ENCODE results near the gene KRT1.
"Not testable (repeated sequence)": the region's sequence is repeated elsewhere in the genome, so short reads cannot be mapped to it uniquely, and the experiment has no call there.

Gene KRT1

DNA sequence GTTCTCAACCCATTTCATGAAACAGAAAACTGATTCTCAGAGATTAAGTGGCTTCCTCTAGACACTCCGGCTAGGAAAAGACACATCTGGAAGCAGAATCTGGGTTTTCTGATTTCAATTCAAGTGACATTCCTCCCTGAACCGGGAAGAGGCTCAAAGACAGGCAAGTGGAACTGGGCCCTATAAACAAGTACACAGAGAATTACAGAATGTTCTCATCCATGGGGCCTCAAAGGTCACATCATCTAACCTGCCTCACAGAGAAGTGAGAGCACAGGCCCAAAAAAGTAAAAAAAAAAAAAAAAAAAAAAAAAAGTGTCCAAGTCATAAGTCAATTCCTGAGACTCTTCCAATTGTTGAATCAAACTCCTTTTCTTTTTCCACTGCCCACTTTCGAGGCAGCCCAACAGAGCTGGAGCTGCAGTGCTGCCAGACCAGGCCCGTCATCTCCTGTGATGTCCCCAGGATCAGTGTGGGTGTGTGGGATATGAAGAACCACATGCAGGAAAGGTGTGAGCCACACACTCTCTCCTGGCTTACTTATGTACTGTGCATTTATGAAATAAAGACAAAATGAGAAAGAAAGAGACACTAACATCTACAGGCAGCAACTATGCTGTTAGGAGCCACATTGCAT is 2.8 kb upstream of the KRT1 start:
- in situ Hi-C loops (cut with MboI; ENCODE audit: low sequenced_read_pairs) = no loop called here

DNA sequence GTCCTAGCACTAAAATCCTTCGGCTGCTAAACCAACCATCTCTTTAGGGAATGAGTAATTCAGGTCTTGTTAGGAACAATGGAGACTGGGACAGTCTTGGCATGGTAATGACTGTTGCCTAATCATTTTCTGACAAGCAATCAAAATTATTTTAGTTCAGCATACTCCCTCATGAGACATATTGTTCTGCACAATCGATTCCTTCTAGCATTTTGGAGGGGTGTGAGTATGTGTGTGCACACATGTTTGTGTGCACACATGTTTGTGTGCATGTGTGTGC is 2.1 kb upstream of the KRT1 start:
- in situ Hi-C loops (cut with MboI; ENCODE audit: low sequenced_read_pairs) = no loop called here

DNA sequence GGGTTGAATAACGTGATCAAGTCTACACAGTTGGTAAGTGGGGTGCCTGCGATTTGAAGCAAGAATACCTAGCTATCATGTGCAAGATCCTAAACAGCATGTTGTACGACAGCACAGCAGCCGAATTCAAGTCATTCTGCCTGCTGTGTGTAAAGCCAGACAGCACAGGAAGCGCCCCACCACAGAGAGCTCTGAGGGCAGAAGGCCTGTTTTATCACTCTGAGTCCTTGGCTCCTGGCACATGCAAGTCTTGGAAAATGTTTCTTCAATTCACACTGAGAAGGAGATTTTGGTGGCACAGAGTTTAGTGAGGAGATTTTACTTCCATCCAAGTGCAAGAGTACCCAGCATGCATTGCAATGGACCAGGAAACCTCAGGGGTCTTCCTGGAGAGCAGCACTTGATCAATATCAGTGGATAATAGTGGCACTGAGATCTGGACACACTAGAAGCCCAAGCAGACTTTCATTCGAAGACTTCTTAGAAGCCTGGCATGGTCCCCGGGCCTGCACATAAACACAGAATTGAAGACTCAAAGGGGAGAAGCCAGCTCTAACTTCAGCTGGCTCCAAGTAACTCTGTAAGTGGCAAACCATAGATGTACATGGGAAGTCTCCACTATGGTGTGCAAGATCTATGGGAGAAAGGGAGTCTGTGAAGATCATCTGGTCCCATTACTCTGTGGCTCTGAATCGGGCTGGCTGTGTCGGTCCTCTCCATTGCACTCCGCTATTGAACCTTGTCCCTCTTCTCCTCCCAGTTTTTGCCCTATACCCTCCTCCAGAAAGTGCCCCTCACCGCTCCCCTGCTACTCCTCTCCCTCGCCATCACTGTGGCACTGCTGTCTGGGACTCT is 1.5 kb upstream of the KRT1 start:
- in situ Hi-C loops (cut with MboI; ENCODE audit: low sequenced_read_pairs) = no loop called here

DNA sequence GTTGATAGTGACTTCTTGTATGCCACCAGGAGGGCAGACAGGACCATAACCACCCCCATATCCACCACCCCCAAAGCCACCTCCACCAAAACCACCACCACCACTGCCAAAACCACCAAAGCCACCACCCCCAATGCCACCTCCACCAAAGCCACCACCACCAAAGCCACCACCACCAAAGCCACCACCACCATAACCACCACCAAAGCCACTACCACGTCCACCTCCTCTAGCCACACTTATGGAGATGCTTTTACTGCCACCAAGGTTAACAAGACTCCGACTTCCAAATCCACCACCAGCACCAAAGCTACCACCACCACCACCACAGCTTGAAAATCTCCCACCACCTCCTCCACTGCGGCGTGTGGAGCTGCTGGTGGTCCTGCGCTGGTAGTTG is 332 bp downstream of the KRT1 start:
- in situ Hi-C loops (cut with MboI; ENCODE audit: low sequenced_read_pairs) = no loop called here

DNA sequence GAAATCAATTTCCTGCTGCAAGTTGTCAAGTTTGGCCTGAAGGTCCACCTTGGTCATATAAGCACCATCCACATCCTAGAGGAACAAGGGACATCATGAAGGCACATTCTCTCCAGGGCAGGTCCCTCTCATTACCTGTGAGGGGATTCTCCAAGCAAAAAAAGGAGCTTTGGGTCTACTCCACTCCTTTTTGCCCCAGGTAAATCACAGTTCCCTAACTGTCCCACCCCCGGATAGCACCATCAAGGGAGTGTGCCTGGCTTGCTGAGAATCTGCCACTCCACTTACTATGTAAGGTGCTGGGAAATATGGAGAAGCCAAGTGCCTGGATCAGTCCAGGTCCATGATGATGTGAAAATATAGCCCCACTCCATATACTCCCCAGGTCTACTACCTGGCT is 2.5 kb downstream of the KRT1 start:
- in situ Hi-C loops (cut with MboI; ENCODE audit: low sequenced_read_pairs) = no loop called here

DNA sequence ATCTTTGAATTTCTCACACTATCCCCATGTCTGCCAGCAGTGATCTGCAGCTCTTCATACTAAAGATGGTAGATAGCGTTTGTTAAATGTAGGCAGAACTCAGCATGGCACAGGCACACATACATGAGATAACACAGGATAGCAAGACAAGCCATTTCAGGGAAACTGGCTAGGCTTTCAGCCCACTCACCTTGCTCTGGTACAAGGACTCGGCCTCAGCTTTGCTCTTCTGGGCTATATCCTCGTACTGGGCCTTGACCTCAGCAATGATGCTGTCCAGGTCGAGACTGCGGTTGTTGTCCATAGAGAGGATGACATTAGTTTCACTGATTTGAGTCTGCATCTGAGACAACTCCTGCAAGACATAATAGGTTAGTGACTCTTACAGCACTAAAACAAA is 3.1 kb downstream of the KRT1 start:
- in situ Hi-C loops (cut with MboI; ENCODE audit: low sequenced_read_pairs) = no loop called here

DNA sequence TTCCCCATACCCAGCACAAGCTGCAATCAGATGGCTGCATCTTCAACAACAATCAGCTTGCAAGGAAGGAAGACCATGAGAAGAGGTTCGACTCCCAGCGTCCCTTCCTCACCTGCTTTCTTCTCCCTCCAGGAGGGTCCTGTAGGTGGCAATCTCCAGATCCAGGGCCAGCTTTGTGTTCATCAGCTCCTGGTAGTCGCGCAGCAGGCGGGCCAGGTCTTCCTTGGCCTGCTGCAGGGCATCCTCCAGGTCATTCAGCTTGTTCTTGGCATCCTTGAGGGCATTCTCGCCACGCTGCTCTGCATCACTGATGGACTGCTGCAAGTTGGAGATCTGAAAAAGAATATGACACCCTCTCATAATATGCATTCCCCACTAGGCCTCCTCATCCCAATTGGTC is 4.0 kb downstream of the KRT1 start:
- in situ Hi-C loops (cut with MboI; ENCODE audit: low sequenced_read_pairs) = no loop called here

DNA sequence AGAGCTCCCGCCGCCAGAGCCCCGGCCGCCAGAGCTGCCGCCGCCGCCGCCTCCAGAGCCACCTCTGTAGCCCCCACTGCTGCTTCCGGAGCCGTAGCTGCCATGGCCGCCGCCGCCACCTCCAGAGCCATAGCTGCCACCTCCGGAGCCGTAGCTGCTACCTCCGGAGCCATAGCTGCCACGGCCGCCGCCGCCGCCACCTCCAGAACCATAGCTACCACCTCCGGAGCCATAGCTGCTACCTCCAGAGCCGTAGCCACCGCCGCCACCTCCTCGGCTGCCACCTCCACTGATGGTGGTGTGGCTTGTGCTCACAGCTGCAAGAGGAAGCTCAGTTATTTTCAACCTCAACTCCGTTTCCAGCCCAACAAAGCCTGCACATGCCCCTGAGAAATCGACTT is 4.9 kb downstream of the KRT1 start:
- in situ Hi-C loops (cut with MboI; ENCODE audit: low sequenced_read_pairs) = no loop called here

DNA sequence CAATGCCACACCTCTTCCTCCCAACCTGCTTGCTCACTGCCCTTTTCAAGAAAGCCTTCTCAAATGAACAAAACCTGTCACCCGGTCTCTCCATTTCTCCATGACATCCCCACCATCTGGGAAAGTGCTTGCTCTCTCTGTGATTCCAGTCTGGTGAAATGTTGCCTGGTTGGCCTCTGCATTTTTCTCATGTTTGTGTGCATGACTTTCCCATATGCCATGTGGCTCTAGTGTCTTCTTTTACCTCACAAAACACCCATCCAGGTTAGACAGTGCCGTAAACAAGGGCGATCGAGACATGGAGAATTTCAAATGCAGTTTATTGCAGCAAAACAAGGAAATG is 5.8 kb downstream of the KRT1 start:
- in situ Hi-C loops (cut with MboI; ENCODE audit: low sequenced_read_pairs) = no loop called here

DNA sequence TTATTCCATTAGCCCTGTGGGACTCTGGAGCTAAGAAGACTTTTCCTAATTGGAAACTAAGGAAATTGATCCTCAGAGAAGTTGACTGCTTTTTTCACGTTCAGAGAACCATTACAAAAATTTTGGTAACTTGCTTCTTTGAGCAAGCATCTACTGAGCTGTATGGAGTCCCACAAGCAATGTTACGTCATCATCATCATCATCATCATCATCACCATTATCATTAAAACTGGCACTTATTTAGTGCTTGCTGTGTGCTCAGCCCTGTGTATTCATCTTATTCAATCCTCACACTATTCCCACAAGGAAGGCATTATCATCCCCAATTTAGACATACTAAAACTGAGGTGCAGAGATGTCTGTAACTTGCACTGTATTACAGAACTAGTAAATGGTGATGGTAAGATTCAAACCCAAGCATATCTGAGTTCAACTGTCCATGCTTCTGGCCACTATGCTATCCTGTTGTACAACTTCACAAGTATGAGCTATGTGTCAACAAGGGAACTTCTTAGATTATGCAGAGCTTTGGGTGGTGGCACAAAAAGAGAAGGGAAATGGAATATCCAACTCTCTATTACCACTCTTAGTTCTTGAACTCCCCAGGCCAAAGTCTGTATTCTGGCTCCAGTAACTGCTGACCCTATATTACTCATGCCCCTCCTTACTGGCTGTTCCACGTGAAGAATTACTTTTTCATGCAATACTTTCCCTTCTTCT is 6.3 kb downstream of the KRT1 start:
- in situ Hi-C loops (cut with MboI; ENCODE audit: low sequenced_read_pairs) = no loop called here

DNA sequence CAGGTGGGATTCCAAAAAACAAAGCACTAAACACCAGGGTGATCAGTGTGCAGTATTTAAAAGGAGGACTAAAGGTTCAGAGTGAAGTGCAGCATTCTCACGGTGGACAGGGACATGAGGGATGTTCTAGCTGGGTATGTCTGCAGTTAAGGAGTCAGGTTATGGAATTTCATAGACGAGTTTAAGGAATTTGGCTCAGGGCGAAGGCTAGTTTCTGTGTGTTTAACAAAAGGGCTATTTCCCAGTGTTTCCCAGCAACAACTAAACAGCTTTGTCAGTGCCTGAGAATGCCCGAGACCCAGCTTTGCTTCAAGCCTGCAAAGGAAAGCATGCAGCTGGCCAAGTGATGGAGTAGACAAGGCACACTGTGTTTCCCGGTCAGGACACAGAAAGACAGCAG is 7.0 kb downstream of the KRT1 start:
- in situ Hi-C loops (cut with MboI; ENCODE audit: low sequenced_read_pairs) = no loop called here

DNA sequence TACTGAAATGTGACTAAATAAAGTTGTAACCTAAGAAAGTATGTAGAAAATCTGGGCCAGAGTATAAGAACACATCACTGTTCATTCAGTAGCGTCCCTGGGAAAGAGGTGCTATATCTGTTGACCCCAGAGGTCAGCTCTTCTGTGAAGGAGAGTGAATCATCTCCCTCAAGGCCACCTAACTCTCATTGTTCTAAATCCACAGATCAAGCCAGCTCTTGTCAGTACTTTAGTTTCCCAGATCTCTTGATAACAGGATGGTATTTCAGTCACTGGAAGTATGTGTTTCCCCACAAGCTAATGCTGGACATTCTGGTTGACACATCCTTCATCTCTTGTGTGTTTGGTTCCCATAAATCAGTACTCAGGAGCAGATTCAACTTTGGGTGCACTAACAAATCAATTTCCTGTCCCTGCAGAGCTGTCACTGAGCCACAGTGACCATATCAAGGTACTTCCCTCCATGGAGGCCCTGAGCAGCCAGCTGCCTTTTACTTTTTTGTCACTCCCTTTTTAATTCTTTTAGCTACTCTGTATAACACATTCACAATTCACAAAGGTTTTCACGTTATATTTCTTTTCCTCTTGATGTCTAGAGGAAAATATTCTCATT is 7.8 kb downstream of the KRT1 start:
- in situ Hi-C loops (cut with MboI; ENCODE audit: low sequenced_read_pairs) = no loop called here

DNA sequence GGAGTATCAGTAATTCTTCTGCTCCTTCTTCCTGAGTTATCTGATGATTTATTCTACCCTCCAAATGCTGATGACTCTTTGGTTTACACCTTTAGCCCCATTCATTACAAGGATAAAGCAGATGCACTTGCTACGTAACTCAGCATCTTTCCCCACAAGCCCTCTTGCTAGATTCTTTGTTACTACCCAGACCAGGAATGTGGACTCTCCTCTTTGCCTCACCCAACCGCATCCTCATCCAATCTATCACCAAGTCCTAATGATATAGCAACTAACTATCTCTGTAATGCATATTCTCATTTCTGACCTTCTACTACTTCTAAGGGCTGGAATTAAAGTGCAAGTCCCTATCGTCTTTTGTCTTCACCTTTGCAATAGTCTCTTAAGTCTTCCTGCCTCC is 9.2 kb downstream of the KRT1 start:
- in situ Hi-C loops (cut with MboI; ENCODE audit: low sequenced_read_pairs) = no loop called here

DNA sequence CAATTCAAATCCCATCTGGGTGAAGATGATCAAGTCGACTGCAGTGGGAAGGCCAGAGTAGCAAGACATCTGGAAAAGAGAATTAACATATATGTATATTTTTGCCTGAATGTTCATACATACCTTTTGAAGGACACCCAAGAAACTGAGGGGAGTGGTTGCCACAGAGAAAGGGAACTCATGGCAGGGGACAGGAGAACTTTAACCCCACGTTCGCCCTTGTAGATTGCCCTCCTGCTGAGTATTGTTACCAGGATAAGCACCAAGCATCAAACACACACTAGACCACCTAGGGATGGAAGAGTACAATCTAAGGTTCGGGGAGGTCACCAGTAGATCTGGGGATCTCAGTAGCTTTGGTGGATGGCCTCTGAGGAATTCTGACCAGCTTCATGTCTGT is 9.7 kb downstream of the KRT1 start:
- in situ Hi-C loops (cut with MboI; ENCODE audit: low sequenced_read_pairs) = no loop called here

DNA sequence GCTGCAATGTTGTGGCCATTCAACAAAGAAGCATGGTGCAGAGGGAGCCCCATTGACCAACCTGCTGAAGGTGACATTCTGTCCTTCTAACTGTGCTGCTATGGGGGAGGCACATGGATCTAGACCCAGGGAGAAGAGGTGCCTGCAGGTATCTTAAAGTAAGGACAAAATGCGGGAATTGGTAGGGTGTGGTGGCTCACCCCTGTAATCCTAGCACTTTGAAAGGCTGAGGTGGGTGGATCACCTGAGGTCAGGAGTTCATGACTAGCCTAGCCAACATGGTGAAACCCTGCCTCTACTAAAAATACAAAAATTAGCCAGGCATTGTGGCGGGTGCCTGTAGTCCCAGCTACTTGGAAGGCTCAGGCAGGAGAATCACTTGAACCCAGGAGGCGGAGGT is 10.3 kb downstream of the KRT1 start:
- in situ Hi-C loops (cut with MboI; ENCODE audit: low sequenced_read_pairs) = not testable (repeated sequence)

DNA sequence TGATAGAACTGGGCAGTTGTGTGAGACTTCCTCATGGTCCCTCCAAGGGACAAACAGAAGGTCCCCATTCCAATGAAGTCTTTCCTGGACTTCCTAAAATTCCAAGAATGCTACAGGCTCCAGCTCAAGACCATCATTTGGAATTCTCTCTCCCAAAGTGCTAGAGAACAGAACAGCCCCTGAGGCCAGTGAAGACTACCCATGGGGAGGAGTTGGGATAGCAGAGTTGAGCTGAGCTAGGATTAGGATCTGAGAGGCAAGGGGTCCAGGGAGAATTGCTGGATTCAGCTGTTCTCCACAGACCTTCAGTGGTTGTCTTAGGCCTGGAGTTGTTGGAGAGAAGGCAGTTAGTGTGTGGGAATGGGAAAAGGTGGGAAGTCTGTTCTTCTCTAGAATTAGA is 10.8 kb downstream of the KRT1 start:
- in situ Hi-C loops (cut with MboI; ENCODE audit: low sequenced_read_pairs) = no loop called here

DNA sequence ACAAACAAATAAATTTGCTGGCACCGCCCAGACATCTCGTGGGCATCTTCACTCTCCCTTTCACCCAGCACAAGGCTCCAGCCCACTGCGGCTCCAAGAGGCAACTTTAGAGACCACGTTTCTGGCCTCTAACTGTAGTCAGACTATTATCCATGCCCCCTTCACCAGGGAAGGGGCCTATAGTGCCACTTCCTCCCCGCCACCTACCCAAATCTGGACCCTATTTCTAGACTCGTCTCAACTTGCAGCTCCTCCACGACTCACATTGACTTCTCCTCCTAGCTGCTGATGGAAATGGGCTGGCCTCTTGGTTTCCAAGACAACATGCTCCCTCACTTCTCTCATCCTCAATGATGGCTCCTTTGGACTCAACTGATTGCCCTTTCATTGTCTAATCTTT is 12.3 kb downstream of the KRT1 start:
- in situ Hi-C loops (cut with MboI; ENCODE audit: low sequenced_read_pairs) = no loop called here

DNA sequence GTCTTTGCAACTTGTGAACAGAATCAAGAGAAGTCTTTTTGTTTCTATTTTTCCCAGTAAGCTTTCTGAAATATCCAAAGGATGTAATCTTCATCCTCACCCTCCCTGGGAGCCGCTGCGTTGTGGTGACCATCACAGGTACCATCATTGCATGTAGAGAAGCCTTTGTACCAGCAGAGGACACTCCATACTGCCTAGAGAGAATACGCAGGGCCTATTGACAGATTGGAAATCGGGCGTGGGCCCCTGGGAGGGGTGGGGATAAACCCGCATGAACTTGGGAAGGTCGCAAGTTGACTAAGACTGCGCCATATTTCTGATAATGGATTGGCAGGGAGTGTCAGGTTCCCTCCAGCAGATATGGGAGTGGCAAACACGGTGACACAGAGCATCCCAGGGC is 12.7 kb downstream of the KRT1 start:
- in situ Hi-C loops (cut with MboI; ENCODE audit: low sequenced_read_pairs) = no loop called here

DNA sequence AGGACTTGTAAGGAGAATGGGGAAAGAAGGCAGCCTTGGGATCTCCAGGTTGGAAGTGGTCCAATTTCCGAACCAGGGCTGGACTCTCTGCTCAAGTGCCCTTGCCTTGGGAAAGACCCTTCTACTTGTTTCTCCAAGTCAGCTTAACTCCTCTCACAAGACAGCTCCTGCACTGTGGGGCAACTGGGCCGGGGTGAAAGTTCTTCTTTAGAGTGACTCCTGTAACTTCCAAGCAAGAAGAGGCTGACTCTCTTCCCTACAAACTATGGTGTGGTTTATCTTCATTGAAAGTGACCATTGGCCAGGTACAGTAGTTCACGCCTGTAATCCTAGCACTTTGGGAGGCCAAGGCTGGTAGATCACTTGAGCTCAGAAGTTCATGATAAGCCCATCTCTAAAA is 13.7 kb downstream of the KRT1 start:
- in situ Hi-C loops (cut with MboI; ENCODE audit: low sequenced_read_pairs) = no loop called here

DNA sequence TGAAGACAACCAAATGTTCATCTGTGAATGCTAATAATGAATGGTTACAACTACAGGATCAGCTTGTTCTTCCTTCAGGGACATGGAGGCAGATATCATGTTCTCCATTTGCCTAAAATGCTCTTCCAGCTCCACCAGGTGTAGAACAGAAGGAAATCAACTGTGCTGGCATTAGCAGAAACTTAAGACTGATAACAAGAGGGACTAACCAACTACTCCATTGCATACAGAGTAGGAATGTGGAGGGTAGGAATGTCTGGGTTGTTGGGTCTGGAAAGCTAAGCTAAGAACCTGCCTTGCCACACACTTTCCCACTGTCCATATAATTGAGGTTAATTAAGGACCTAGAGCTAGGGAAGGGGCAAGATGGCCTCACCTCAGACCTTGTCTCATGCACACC is 16.8 kb downstream of the KRT1 start:
- in situ Hi-C loops (cut with MboI; ENCODE audit: low sequenced_read_pairs) = no loop called here

DNA sequence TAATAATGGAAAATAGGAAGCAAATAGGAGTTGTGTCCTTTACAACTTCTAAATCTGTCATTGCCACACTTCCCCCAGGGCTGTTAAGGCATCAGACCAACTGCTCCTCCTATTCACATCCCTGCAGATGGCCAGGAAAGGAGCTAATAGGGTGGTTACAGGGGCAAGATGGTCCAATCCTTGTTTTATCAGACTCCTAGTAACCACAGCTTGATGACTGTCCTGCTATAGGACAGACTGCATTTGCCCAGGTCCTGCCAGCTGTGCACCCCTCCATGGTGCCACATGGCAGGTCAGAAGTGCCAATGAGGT is 17.3 kb downstream of the KRT1 start:
- in situ Hi-C loops (cut with MboI; ENCODE audit: low sequenced_read_pairs) = no loop called here

Measured in HL-60/S4 treated with phorbol 12-myristate 13-acetate at 8.2 ng/mL for 4 days and 3 days (cell line).